GM12878 (cell line): ENCODE data around the gene LSAMP. TPM values are rescaled to one million over a fixed set of nuclear protein-coding genes. Genes with fewer than 3 reads are reported as not detected.

Experiments
- ATAC-seq: fragments of 200-7000 bp; cut with Tn5 transposase; 3 replicates; pipeline ENCODE4 v1.9.1; 2020; ENCODE audit warnings: mild to moderate bottlenecking, moderate library complexity
- BruUV-seq: library from RNA; stranded (reverse); fragments of 400-500 nt; replicated peaks from 2 replicates; lab custom pipeline; 2021; lab: Mats Ljungman, UMichigan
- CTCF ChIA-PET: fragments of 300-600 bp; sonication (Branson Sonifier 250); formaldehyde crosslinking; extraction: SDS; loops from one replicate; lab custom pipeline; 2021; ENCODE audit warnings: inconsistent platforms; lab: Yijun Ruan, JAX
- POLR2A ChIA-PET: fragments of 350-600 bp; formaldehyde crosslinking; extraction: SDS; loops from one replicate; lab custom pipeline; 2021; ENCODE audit warnings: inconsistent platforms; lab: Charles Lee
- RAD21 ChIA-PET: fragments of 300-600 bp; sonication (Branson Sonifier 250); formaldehyde crosslinking; loops from one replicate; lab custom pipeline; 2023; ENCODE audit warnings: antibody characterized with exemption; ENCODE audit not compliant: unreplicated experiment; lab: Charles Lee
- SMC1A ChIA-PET: fragments of 300-600 bp; sonication (Branson Sonifier 250); formaldehyde crosslinking; loops from one replicate; lab custom pipeline; 2023; ENCODE audit not compliant: unreplicated experiment, uncharacterized antibody; lab: Charles Lee
- DNase-seq: peaks from one replicate; pipeline ENCODE4 v3.0.0-alpha.2; 2011; ENCODE audit warnings: low read depth, low spot score
- FAIRE-seq: peaks from 3 replicates; lab custom pipeline; 2011; peaks lifted over from hg19 to GRCh38; lab: Jason Lieb, UNC
- H2AFZ ChIP-seq: 2 replicates; pipeline ENCODE4 v1.6.0; 2011; ENCODE audit warnings: low read depth, low read length, control low read depth; ENCODE audit not compliant: control insufficient read depth
- H3K27ac ChIP-seq: 2 replicates; pipeline ENCODE4 v1.5.1; 2011; ENCODE audit warnings: control low read depth; ENCODE audit not compliant: control insufficient read depth, insufficient read depth
- H3K27me3 ChIP-seq, 2 experiments: replicated peaks in 1 of 2; 2 replicates each; pipeline versions ENCODE4 v1.6.0 to v1.6.1; 2011; ENCODE audit warnings: low read length in 1 of 2; ENCODE audit not compliant: control insufficient read depth in 2 of 2, insufficient read depth in 2 of 2
- H3K36me3 ChIP-seq, 2 experiments: 2 replicates each; pipeline ENCODE4 v1.5.1; 2011; ENCODE audit warnings: low read length in 1 of 2; ENCODE audit not compliant: control insufficient read depth in 2 of 2, insufficient read depth in 2 of 2
- H3K4me1 ChIP-seq: 2 replicates; pipeline ENCODE4 v1.6.1; 2011; ENCODE audit warnings: mild to moderate bottlenecking, low read length, moderate library complexity, mixed read lengths; ENCODE audit not compliant: control insufficient read depth, insufficient read depth
- H3K4me2 ChIP-seq: 2 replicates; pipeline ENCODE4 v1.6.0; 2011; ENCODE audit warnings: control low read depth; ENCODE audit not compliant: control insufficient read depth, insufficient read depth
- H3K4me3 ChIP-seq: fragments of 200-600 bp; sonication (generic); 2 replicates; pipeline ENCODE4 v1.5.1; 2016
- H3K79me2 ChIP-seq: 2 replicates; pipeline ENCODE4 v1.6.0; 2011; ENCODE audit warnings: low read length; ENCODE audit not compliant: control insufficient read depth, insufficient read depth
- H3K9ac ChIP-seq: 2 replicates; pipeline ENCODE4 v1.8.0; 2011; ENCODE audit warnings: low read length, control low read depth, mixed read lengths; ENCODE audit not compliant: control insufficient read depth, insufficient read depth
- H3K9me3 ChIP-seq: replicated peaks from 3 replicates; pipeline ENCODE4 v1.5.1; 2011; ENCODE audit warnings: mild to moderate bottlenecking, low read length; ENCODE audit not compliant: control insufficient read depth, insufficient read depth
- H4K20me1 ChIP-seq: 2 replicates; pipeline ENCODE4 v1.6.0; 2011; ENCODE audit not compliant: control insufficient read depth, insufficient read depth
- DPF2 ChIP-seq: fragments of 450-650 bp; IDR thresholded peaks from 2 replicates; pipeline ENCODE4 v1.6.1; 2017; ENCODE audit warnings: mild to moderate bottlenecking
- EP300 ChIP-seq, 2 experiments: fragments of 150-350 bp in 1 of 2; IDR thresholded peaks; 2 replicates each; pipeline ENCODE4 v1.6.1; 2011 to 2012; ENCODE audit warnings: low read depth in 2 of 2, low read length in 2 of 2, borderline replicate concordance in 1 of 2, improper control_type of control experiment in 1 of 2, inconsistent platforms in 1 of 2; ENCODE audit not compliant: control insufficient read depth in 1 of 2
- FOXM1 ChIP-seq: IDR thresholded peaks from 2 replicates; pipeline ENCODE4 v1.6.1; 2012; ENCODE audit warnings: low read depth, mild to moderate bottlenecking, inconsistent platforms, low read length, moderate library complexity
- JUNB ChIP-seq: IDR thresholded peaks from 2 replicates; pipeline ENCODE4 v1.6.1; 2016; ENCODE audit warnings: antibody characterized with exemption, mild to moderate bottlenecking
- STAT1 ChIP-seq: fragments of 450-650 bp; conservative IDR thresholded peaks from 2 replicates; pipeline ENCODE4 v1.6.1; 2014; ENCODE audit warnings: antibody characterized with exemption, mild to moderate bottlenecking
- TCF3 ChIP-seq: IDR thresholded peaks from 2 replicates; pipeline ENCODE4 v1.6.1; 2012; ENCODE audit warnings: low read depth, mild to moderate bottlenecking, low read length, borderline replicate concordance; ENCODE audit not compliant: insufficient read depth
- YBX1 ChIP-seq: fragments of 450-650 bp; IDR thresholded peaks from 2 replicates; pipeline ENCODE4 v1.6.1; 2016; ENCODE audit warnings: antibody characterized with exemption
- WGBS: methylation state at CpG from one replicate; pipeline ENCODE4 v1.1.6; 2016; ENCODE audit warnings: low lambda C conversion rate; ENCODE audit not compliant: insufficient replicate concordance, insufficient coverage; ENCODE audit errors: missing lambda C conversion rate; 5-methylcytosine and 5-hydroxymethylcytosine counted together
- in situ Hi-C: fragments of 300-500 bp; cut with MboI; formaldehyde crosslinking; loops from 9 replicates; pipeline ENCODE4 v1.14.3; 2018; ENCODE audit warnings: mixed read lengths
- intact Hi-C: fragments of 100-400 bp; cut with micrococcal nuclease; formaldehyde crosslinking; loops from one replicate; pipeline ENCODE4 v1.14.2; 2022; ENCODE audit not compliant: unreplicated experiment
- polyA plus RNA-seq, 11 experiments: library from polyadenylated mRNA; depleted of rRNA in 4 of 11; unstranded in 6 of 11; stranded (reverse) in 5 of 11; fragments of >200 nt; fragmentation: Nextera tagmentation in 4 of 11; fragmentation: Illumina TruSeq in 1 of 11; extraction: Ambion mirVana in 4 of 11; extraction: Trizol in 1 of 11; gene quantifications; 1 replicate in 1 of 11; 2 replicates in 10 of 11; pipeline versions ENCODE4 v1.2.1 to v1.2.3, GENCODE V29; 2011 to 2016; ENCODE audit warnings: inconsistent platforms in 2 of 11, missing spikeins in 2 of 11, low read depth in 1 of 11
- total RNA-seq, 4 experiments: library from RNA; depleted of rRNA in 3 of 4; stranded (reverse); fragments of >200 nt in 3 of 4; fragmentation: Illumina TruSeq in 1 of 4; extraction: Trizol in 1 of 4; gene quantifications; 2 replicates each; pipeline versions ENCODE4 v1.2.1 to v1.2.3, GENCODE V29; 2013 to 2021
- TF ChIP-seq, protein P1 (sequence below): fragments of 450-650 bp; IDR thresholded peaks from 2 replicates; pipeline ENCODE4 v1.6.1; 2017; ENCODE audit warnings: mild to moderate bottlenecking, moderate library complexity
- TF ChIP-seq, protein P2 (sequence below): IDR thresholded peaks from 2 replicates; pipeline ENCODE4 v1.6.1; 2011; ENCODE audit warnings: borderline replicate concordance, low read depth, mild to moderate bottlenecking, moderate library complexity, mixed read lengths, low read length; ENCODE audit not compliant: insufficient read depth; ENCODE audit errors: extremely low read length
- TF ChIP-seq, protein P3 (sequence below), 3 experiments: IDR thresholded peaks in 2 of 3; conservative IDR thresholded peaks in 1 of 3; 2 replicates each; pipeline ENCODE4 v1.5.1; 2011; ENCODE audit warnings: low read depth in 3 of 3, low read length in 3 of 3, mild to moderate bottlenecking in 3 of 3, control low read depth in 2 of 3, moderate library complexity in 2 of 3, inconsistent platforms in 1 of 3, mixed read lengths in 1 of 3; ENCODE audit not compliant: control insufficient read depth in 2 of 3, insufficient read depth in 1 of 3; ENCODE audit errors: extremely low read depth in 1 of 3
- TF ChIP-seq, protein P4 (sequence below): IDR thresholded peaks from 2 replicates; pipeline ENCODE4 v1.6.1; 2012; ENCODE audit warnings: low read depth, low read length, improper control_type of control experiment
- TF ChIP-seq, protein P5 (sequence below): IDR thresholded peaks from 2 replicates; pipeline ENCODE4 v1.6.1; 2011; ENCODE audit warnings: borderline replicate concordance, low read depth, mild to moderate bottlenecking, moderate library complexity, low read length; ENCODE audit not compliant: insufficient read depth, poor library complexity, severe bottlenecking

The LSAMP gene
- total and polyA plus RNA-seq, 10 of the 15 experiments (the other 5 are each of a cell fraction or from before 2014, with no cell fraction given), result 2.0 to 12.7 (median 6.5) TPM

DNA sequence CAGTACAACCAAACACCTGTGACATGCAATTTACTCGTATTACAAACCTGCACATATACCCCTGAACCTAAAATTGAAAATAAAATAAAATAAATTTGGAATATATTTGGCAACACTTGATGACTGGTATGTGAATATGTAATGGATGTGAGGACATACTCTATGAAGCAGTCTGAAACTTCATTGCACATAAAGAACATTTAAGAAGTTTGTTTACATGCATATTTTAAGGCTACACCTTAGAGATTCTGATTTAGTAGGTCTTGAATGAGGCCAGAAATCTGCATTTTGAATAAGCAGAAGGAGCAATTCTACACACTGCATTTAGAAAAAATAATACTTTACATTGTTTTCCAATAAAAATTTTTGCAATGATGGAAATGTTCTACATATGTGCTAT lies 284.7 kb downstream of the LSAMP start (continued):
- TF ChIP-seq, protein P1, sequence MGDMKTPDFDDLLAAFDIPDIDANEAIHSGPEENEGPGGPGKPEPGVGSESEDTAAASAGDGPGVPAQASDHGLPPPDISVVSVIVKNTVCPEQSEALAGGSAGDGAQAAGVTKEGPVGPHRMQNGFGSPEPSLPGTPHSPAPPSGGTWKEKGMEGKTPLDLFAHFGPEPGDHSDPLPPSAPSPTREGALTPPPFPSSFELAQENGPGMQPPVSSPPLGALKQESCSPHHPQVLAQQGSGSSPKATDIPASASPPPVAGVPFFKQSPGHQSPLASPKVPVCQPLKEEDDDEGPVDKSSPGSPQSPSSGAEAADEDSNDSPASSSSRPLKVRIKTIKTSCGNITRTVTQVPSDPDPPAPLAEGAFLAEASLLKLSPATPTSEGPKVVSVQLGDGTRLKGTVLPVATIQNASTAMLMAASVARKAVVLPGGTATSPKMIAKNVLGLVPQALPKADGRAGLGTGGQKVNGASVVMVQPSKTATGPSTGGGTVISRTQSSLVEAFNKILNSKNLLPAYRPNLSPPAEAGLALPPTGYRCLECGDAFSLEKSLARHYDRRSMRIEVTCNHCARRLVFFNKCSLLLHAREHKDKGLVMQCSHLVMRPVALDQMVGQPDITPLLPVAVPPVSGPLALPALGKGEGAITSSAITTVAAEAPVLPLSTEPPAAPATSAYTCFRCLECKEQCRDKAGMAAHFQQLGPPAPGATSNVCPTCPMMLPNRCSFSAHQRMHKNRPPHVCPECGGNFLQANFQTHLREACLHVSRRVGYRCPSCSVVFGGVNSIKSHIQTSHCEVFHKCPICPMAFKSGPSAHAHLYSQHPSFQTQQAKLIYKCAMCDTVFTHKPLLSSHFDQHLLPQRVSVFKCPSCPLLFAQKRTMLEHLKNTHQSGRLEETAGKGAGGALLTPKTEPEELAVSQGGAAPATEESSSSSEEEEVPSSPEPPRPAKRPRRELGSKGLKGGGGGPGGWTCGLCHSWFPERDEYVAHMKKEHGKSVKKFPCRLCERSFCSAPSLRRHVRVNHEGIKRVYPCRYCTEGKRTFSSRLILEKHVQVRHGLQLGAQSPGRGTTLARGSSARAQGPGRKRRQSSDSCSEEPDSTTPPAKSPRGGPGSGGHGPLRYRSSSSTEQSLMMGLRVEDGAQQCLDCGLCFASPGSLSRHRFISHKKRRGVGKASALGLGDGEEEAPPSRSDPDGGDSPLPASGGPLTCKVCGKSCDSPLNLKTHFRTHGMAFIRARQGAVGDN, result no peak
- TF ChIP-seq YBX1 (no peak), TCF3 (no peak)
- TF ChIP-seq, protein P2, sequence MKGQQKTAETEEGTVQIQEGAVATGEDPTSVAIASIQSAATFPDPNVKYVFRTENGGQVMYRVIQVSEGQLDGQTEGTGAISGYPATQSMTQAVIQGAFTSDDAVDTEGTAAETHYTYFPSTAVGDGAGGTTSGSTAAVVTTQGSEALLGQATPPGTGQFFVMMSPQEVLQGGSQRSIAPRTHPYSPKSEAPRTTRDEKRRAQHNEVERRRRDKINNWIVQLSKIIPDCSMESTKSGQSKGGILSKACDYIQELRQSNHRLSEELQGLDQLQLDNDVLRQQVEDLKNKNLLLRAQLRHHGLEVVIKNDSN, result no peak

DNA sequence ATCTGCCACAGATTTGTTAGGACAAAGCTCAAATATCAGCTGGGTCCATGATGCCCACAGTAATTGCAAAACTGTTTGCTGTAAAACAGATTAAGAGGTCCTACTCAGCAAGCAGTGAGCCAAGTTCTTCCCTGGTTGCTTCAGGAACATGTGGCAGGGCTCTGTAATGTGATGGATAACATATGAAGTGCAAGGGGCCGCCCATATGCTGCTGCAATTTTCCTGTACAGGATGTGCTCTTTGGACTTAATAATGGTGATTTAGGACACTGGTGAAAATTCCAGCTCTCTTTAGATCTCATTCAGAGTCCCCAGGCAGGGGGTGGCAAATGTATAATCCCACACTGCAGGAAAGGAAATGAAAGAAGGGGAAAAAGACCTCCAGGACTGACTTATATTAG lies 289.4 kb downstream of the LSAMP start:
- no peak overlapping the region for H3K4me3 ChIP-seq
- no TSS peak for BruUV-seq
- 0% methylated on average over 1 of the region's 1 CpG for WGBS
- intact Hi-C loops, result no loop called here
- H2AFZ ChIP-seq, result no peak overlapping the region
- in situ Hi-C loops, result no loop called here
- FAIRE-seq (no peak), DNase-seq (no peak), ATAC-seq (no peak)
- ChIA-PET CTCF (no interaction called here), RAD21 (no interaction called here), SMC1A (interaction anchor here (1.0 kb wide), 1 partner anchor 12 kb away, joined by 3 read pairs; no protein-coding TSS in a partner anchor), POLR2A (no interaction called here)
- no peaks in the 10 kb centered on the region for H3K9me3 ChIP-seq
- no peak overlapping the region for H3K27ac ChIP-seq
- no peak overlapping the region for H3K4me2 ChIP-seq
- H3K36me3 ChIP-seq, result no peaks in the 10 kb centered on the region
- no peaks in the 10 kb centered on the region for H3K27me3 ChIP-seq
- H3K4me1 ChIP-seq, result no peaks in the 10 kb centered on the region
- H3K79me2 ChIP-seq, result no peaks in the 10 kb centered on the region
- no peaks in the 10 kb centered on the region for H4K20me1 ChIP-seq
- H3K9ac ChIP-seq, result no peak overlapping the region
- TF ChIP-seq, protein P3, sequence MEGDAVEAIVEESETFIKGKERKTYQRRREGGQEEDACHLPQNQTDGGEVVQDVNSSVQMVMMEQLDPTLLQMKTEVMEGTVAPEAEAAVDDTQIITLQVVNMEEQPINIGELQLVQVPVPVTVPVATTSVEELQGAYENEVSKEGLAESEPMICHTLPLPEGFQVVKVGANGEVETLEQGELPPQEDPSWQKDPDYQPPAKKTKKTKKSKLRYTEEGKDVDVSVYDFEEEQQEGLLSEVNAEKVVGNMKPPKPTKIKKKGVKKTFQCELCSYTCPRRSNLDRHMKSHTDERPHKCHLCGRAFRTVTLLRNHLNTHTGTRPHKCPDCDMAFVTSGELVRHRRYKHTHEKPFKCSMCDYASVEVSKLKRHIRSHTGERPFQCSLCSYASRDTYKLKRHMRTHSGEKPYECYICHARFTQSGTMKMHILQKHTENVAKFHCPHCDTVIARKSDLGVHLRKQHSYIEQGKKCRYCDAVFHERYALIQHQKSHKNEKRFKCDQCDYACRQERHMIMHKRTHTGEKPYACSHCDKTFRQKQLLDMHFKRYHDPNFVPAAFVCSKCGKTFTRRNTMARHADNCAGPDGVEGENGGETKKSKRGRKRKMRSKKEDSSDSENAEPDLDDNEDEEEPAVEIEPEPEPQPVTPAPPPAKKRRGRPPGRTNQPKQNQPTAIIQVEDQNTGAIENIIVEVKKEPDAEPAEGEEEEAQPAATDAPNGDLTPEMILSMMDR (IDR thresholded peaks at IDR 0.05 in 2 of 3, conservative IDR thresholded peaks at IDR 0.05 in 1 of 3; ENCODE audit: control insufficient read depth in 2 of 3, extremely low read depth in 1 of 3, insufficient read depth in 1 of 3, low read depth in 3 of 3, low read length in 3 of 3), result no peak
- TF ChIP-seq STAT1, result no peak
- TF ChIP-seq DPF2, result no peak
- no peak for TF ChIP-seq FOXM1
- TF ChIP-seq EP300 (IDR thresholded peaks at IDR 0.05; ENCODE audit: borderline replicate concordance in 1 of 2, control insufficient read depth in 1 of 2, low read depth in 2 of 2, low read length in 2 of 2), result no peak
- TF ChIP-seq, protein P4, sequence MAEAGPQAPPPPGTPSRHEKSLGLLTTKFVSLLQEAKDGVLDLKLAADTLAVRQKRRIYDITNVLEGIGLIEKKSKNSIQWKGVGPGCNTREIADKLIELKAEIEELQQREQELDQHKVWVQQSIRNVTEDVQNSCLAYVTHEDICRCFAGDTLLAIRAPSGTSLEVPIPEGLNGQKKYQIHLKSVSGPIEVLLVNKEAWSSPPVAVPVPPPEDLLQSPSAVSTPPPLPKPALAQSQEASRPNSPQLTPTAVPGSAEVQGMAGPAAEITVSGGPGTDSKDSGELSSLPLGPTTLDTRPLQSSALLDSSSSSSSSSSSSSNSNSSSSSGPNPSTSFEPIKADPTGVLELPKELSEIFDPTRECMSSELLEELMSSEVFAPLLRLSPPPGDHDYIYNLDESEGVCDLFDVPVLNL, result no peak
- no peak for TF ChIP-seq JUNB
- TF ChIP-seq, protein P5, sequence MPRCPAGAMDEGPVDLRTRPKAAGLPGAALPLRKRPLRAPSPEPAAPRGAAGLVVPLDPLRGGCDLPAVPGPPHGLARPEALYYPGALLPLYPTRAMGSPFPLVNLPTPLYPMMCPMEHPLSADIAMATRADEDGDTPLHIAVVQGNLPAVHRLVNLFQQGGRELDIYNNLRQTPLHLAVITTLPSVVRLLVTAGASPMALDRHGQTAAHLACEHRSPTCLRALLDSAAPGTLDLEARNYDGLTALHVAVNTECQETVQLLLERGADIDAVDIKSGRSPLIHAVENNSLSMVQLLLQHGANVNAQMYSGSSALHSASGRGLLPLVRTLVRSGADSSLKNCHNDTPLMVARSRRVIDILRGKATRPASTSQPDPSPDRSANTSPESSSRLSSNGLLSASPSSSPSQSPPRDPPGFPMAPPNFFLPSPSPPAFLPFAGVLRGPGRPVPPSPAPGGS, result no peak
- TF ChIP-seq YBX1, result no peak
